Lower leg skin (tissue), 4 donors: Measurements from ENCODE around the gene ACTG2. TPM values are rescaled to one million over a fixed set of nuclear protein-coding genes. Genes with fewer than 3 reads are reported as not detected.
"Not testable (repeated sequence)": the region's sequence is repeated elsewhere in the genome, so short reads cannot be mapped to it uniquely, and the experiment has no call there.

Experiments used
- DNase-seq, 2 donors: peaks; one replicate each; pipeline ENCODE4 v3.0.0-alpha.2; 2019; ENCODE audit warnings: low spot score in 2 of 2
- H3K4me3 ChIP-seq: fragments of 200-600 bp; sonication (generic); 2 replicates; pipeline ENCODE4 v1.5.1; 2017; ENCODE audit warnings: mild to moderate bottlenecking, low read depth; ENCODE audit not compliant: poor library complexity, severe bottlenecking
- CTCF ChIP-seq, 3 donors: fragments of 450-650 bp; IDR thresholded peaks; one replicate each; pipeline ENCODE4 v1.5.1; 2016; ENCODE audit warnings: antibody characterized with exemption in 3 of 3, mild to moderate bottlenecking in 3 of 3, moderate library complexity in 2 of 3
- POLR2A ChIP-seq, 2 donors: fragments of 450-650 bp; IDR thresholded peaks; one replicate each; pipeline ENCODE4 v1.6.1; 2016 to 2017; ENCODE audit warnings: antibody characterized with exemption in 2 of 2, mild to moderate bottlenecking in 1 of 2, moderate library complexity in 1 of 2
- WGBS, 2 donors: methylation state at CpG; one replicate each; pipeline ENCODE4 v1.1.5; 2018; 5-methylcytosine and 5-hydroxymethylcytosine counted together
- intact Hi-C: fragments of 100-400 bp; cut with DNase I; formaldehyde crosslinking; loops from one replicate; pipeline ENCODE4 v1.15.0; 2023; ENCODE audit warnings: low total_unique reads
- total RNA-seq, 4 donors: library from RNA; depleted of rRNA; stranded (reverse); fragments of >200 nt; gene quantifications; one replicate each; pipeline ENCODE4 v1.1.0, GENCODE V29; 2016

Gene ACTG2
- total RNA-seq, 4 donors from 2014 or later = 4.9 to 75.4 (median 9.4) TPM

- TF ChIP-seq POLR2A (IDR thresholded peaks at IDR 0.05) (no peak), CTCF (IDR thresholded peaks at IDR 0.05) (no peak)
- DNase-seq = peak in 1 of 2 donors; percentile 14
- WGBS, 2 donors = 72 to 79% methylated on average over 4 of the region's 4 CpGs
- intact Hi-C loops = loop anchor here (10.0 kb wide), 1 partner anchor 48 kb away; the partner anchor contains the start of gene TET3
- H3K4me3 ChIP-seq = no peak overlapping the region
These were observed 44.5 kb downstream of the ACTG2 start for GRCh38 chr2:73937103-73937885.

- no peak for TF ChIP-seq POLR2A (IDR thresholded peaks at IDR 0.05)
- no peak for TF ChIP-seq CTCF (IDR thresholded peaks at IDR 0.05)
- intact Hi-C loops = loop anchor here (10.0 kb wide), 1 partner anchor 47 kb away; the partner anchor contains the start of gene TET3
- DNase-seq = peak in 1 of 2 donors; percentile 59
- no peak overlapping the region for H3K4me3 ChIP-seq
These were observed 45.1 kb downstream of the ACTG2 start for GRCh38 chr2:73937899-73938298.

GRCh38 chr2:73938718-73939352, 46.0 kb downstream of the ACTG2 start:
- TF ChIP-seq POLR2A (IDR thresholded peaks at IDR 0.05) = no peak
- no peak for TF ChIP-seq CTCF (IDR thresholded peaks at IDR 0.05)
- DNase-seq = no peak
- intact Hi-C loops = loop anchor here (10.0 kb wide), 1 partner anchor 46 kb away; the partner anchor contains the start of gene TET3
- WGBS, 2 donors = 50 to 54% methylated on average over 5 of the region's 5 CpGs
- no peak overlapping the region for H3K4me3 ChIP-seq

GRCh38 chr2:73939419-73939818, 46.6 kb downstream of the ACTG2 start:
- intact Hi-C loops = loop anchor here (10.0 kb wide), 1 partner anchor 45 kb away; the partner anchor contains the start of gene TET3
- 48 to 59% methylated on average over 2 of the region's 2 CpGs for WGBS, 2 donors
- peak; percentile 78 to 82 for DNase-seq
- TF ChIP-seq CTCF (IDR thresholded peaks at IDR 0.05) (no peak), POLR2A (IDR thresholded peaks at IDR 0.05) (no peak)
- no peak overlapping the region for H3K4me3 ChIP-seq

GRCh38 chr2:73940066-73940465, 47.3 kb downstream of the ACTG2 start:
- intact Hi-C loops, H3K4me3 ChIP-seq, DNase-seq: not testable (repeated sequence)
- 65 to 79% methylated on average over 1 of the region's 1 CpG for WGBS, 2 donors

- WGBS, 2 donors = 75 to 77% methylated on average over 2 of the region's 2 CpGs
These were observed 49.9 kb downstream of the ACTG2 start for GRCh38 chr2:73942664-73943063.

More at GRCh38 chr2:73942664-73943063, 49.9 kb downstream of the ACTG2 start:
- H3K4me3 ChIP-seq = no peak overlapping the region
- no peak for DNase-seq
- intact Hi-C loops = no loop called here
- no peak for TF ChIP-seq POLR2A (IDR thresholded peaks at IDR 0.05)
- TF ChIP-seq CTCF (IDR thresholded peaks at IDR 0.05) = no peak
